ENCODE results near the gene PKIG.

DNA sequence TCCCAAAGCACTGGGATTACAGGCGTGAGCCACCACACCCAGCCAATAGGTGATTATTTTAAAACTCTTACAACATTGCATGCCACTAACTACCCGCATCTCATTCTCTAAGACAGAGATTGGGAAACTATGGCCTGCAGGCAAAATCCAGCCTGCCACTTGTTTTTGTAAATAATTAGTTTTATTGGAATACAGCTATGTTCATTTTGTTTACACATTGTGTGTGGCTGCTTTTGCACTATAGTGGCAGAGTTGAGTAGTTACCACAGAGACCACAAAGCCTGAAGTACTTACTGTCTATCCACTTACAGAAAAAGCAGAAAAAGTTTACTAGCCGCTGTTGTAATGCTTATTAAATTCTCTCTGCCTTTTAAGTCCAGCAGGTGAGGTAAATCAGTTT lies 16.4 kb upstream of the PKIG start:
- TF ChIP-seq, protein P1, sequence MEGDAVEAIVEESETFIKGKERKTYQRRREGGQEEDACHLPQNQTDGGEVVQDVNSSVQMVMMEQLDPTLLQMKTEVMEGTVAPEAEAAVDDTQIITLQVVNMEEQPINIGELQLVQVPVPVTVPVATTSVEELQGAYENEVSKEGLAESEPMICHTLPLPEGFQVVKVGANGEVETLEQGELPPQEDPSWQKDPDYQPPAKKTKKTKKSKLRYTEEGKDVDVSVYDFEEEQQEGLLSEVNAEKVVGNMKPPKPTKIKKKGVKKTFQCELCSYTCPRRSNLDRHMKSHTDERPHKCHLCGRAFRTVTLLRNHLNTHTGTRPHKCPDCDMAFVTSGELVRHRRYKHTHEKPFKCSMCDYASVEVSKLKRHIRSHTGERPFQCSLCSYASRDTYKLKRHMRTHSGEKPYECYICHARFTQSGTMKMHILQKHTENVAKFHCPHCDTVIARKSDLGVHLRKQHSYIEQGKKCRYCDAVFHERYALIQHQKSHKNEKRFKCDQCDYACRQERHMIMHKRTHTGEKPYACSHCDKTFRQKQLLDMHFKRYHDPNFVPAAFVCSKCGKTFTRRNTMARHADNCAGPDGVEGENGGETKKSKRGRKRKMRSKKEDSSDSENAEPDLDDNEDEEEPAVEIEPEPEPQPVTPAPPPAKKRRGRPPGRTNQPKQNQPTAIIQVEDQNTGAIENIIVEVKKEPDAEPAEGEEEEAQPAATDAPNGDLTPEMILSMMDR (conservative IDR thresholded peaks at IDR 0.05; ENCODE audit: low read depth, low read length): no peak
- no peak for TF ChIP-seq EZH2 (IDR thresholded peaks at IDR 0.05; ENCODE audit: borderline replicate concordance, low read depth, low read length, poor library complexity, severe bottlenecking)

Measured in A673 (cell line).